ENCODE data around the gene SEMA4C.

DNA sequence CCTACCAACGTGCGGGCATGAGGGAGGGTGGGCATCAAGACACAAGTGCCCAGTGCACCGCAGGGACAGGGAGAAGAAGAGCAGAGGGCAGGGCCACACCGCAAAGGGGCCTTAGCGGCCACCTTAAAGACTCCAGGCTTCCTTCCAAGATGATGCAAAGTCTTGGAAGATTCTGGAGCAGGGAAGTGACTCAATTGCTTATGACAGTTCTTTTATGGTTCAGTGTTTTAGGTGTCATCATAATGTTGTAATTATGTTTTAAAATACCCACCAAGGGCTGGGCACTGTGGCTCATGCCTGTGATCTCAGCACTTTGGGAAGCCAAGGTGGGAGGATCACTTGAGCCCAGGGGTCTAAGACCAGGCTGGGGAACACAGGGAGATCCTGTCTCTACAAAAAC is 44.5 kb upstream of the SEMA4C start:
- TF ChIP-seq, protein P1, sequence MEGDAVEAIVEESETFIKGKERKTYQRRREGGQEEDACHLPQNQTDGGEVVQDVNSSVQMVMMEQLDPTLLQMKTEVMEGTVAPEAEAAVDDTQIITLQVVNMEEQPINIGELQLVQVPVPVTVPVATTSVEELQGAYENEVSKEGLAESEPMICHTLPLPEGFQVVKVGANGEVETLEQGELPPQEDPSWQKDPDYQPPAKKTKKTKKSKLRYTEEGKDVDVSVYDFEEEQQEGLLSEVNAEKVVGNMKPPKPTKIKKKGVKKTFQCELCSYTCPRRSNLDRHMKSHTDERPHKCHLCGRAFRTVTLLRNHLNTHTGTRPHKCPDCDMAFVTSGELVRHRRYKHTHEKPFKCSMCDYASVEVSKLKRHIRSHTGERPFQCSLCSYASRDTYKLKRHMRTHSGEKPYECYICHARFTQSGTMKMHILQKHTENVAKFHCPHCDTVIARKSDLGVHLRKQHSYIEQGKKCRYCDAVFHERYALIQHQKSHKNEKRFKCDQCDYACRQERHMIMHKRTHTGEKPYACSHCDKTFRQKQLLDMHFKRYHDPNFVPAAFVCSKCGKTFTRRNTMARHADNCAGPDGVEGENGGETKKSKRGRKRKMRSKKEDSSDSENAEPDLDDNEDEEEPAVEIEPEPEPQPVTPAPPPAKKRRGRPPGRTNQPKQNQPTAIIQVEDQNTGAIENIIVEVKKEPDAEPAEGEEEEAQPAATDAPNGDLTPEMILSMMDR (IDR thresholded peaks at IDR 0.05) = no peak
- TF ChIP-seq SIN3A (IDR thresholded peaks at IDR 0.05; ENCODE audit: borderline replicate concordance, insufficient read depth, low read depth, low read length) (no peak), POLR2AphosphoS5 (IDR thresholded peaks at IDR 0.05; ENCODE audit: low read depth, low read length) (no peak)
- TF ChIP-seq, protein P2, sequence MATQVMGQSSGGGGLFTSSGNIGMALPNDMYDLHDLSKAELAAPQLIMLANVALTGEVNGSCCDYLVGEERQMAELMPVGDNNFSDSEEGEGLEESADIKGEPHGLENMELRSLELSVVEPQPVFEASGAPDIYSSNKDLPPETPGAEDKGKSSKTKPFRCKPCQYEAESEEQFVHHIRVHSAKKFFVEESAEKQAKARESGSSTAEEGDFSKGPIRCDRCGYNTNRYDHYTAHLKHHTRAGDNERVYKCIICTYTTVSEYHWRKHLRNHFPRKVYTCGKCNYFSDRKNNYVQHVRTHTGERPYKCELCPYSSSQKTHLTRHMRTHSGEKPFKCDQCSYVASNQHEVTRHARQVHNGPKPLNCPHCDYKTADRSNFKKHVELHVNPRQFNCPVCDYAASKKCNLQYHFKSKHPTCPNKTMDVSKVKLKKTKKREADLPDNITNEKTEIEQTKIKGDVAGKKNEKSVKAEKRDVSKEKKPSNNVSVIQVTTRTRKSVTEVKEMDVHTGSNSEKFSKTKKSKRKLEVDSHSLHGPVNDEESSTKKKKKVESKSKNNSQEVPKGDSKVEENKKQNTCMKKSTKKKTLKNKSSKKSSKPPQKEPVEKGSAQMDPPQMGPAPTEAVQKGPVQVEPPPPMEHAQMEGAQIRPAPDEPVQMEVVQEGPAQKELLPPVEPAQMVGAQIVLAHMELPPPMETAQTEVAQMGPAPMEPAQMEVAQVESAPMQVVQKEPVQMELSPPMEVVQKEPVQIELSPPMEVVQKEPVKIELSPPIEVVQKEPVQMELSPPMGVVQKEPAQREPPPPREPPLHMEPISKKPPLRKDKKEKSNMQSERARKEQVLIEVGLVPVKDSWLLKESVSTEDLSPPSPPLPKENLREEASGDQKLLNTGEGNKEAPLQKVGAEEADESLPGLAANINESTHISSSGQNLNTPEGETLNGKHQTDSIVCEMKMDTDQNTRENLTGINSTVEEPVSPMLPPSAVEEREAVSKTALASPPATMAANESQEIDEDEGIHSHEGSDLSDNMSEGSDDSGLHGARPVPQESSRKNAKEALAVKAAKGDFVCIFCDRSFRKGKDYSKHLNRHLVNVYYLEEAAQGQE (IDR thresholded peaks at IDR 0.05; ENCODE audit: insufficient read depth in 1 of 2, low read depth in 2 of 2, low read length in 1 of 2) = no peak
